K562 (cell line): ENCODE results near the gene ADAM33. TPM values are rescaled to one million over a fixed set of nuclear protein-coding genes. Genes with fewer than 3 reads are reported as not detected.

Experiments
- BDP1 ChIP-seq: IDR thresholded peaks from 3 replicates; pipeline ENCODE4 v1.6.1; 2011; ENCODE audit not compliant: insufficient read length, insufficient read depth
- CHD7 ChIP-seq: fragments of 200-600 bp; sonication (generic); IDR thresholded peaks from one replicate; pipeline ENCODE4 v1.6.1; 2012; ENCODE audit warnings: mild to moderate bottlenecking, low read depth, low read length, inconsistent platforms
- HDAC2 ChIP-seq: fragments of 450-650 bp; IDR thresholded peaks from 2 replicates; pipeline ENCODE4 v1.6.1; 2016; ENCODE audit warnings: mild to moderate bottlenecking
- RBM14 ChIP-seq: fragments of 200-400 bp; formaldehyde crosslinking; IDR thresholded peaks from 2 replicates; pipeline ENCODE4 v1.6.1; 2018; ENCODE audit warnings: low read depth, mild to moderate bottlenecking, low read length, moderate library complexity, borderline replicate concordance; ENCODE audit not compliant: insufficient read depth
- XRCC5 ChIP-seq: fragments of 200-400 bp; formaldehyde crosslinking; IDR thresholded peaks from 2 replicates; pipeline ENCODE4 v1.6.1; 2017; ENCODE audit warnings: low read depth, mild to moderate bottlenecking, low read length
- ZNF318 ChIP-seq, 2 experiments: fragments of 450-650 bp; IDR thresholded peaks; 2 replicates each; pipeline ENCODE4 v1.6.1; 2016; ENCODE audit warnings: mild to moderate bottlenecking in 2 of 2, borderline replicate concordance in 1 of 2, low read depth in 1 of 2, moderate library complexity in 1 of 2
- ZNF354B ChIP-seq: fragments of 250-450 bp; sonication (Bioruptor Pico); IDR thresholded peaks from 2 replicates; pipeline ENCODE4 v1.4.0; 2020
- polyA plus RNA-seq, 8 experiments: library from polyadenylated mRNA; depleted of rRNA in 4 of 8; stranded (reverse) in 5 of 8; unstranded in 3 of 8; fragments of >200 nt; fragmentation: Nextera tagmentation in 2 of 8; fragmentation: Illumina TruSeq in 1 of 8; extraction: Ambion mirVana in 2 of 8; extraction: Trizol in 1 of 8; gene quantifications; 2 replicates each; pipeline versions ENCODE4 v1.2.1 to v1.2.3, GENCODE V29; 2011 to 2014; ENCODE audit warnings: inconsistent platforms in 1 of 8, missing spikeins in 1 of 8
- total RNA-seq, 7 experiments: library from RNA; depleted of rRNA in 6 of 7; stranded (reverse); fragments of >200 nt in 6 of 7; fragmentation: Illumina TruSeq in 2 of 7; extraction: Trizol in 2 of 7; gene quantifications; 2 replicates each; pipeline versions ENCODE4 v1.2.1 to v1.2.3, GENCODE V29; 2011 to 2021; ENCODE audit warnings: low replicate concordance in 1 of 7

ADAM33 gene
- total and polyA plus RNA-seq, 9 of the 15 experiments (the other 6 are each of a cell fraction or from before 2014, with no cell fraction given): not detected

GRCh38 chr20:3673221-3674070, 8.4 kb downstream of the ADAM33 start (continued):
- TF ChIP-seq CHD7 (no peak), BDP1 (no peak), XRCC5 (no peak), HDAC2 (no peak), RBM14 (no peak), ZNF318 (IDR thresholded peaks at IDR 0.05; ENCODE audit: borderline replicate concordance in 1 of 2, low read depth in 1 of 2) (no peak), ZNF354B (CRISPR knock-in tag) (no peak)
